Liver (tissue), 9 donors: ENCODE data around the gene B4GALNT3. TPM values are rescaled to one million over a fixed set of nuclear protein-coding genes. Genes with fewer than 3 reads are reported as not detected.

Experiments used
- DNase-seq: peaks from one replicate; pipeline ENCODE4 v3.0.0-alpha.2; 2017; ENCODE audit warnings: low spot score
- H3K27ac ChIP-seq, 2 donors: one replicate each; pipeline ENCODE4 v1.7.0; 2013; ENCODE audit warnings: inconsistent platforms in 2 of 2, low read length in 2 of 2, control low read depth in 1 of 2, low read depth in 1 of 2, mild to moderate bottlenecking in 1 of 2
- H3K27me3 ChIP-seq, 4 donors: one replicate each; pipeline versions ENCODE4 v1.6.1 to v1.7.0; 2013; ENCODE audit warnings: low read length in 3 of 4, inconsistent platforms in 1 of 4, mild to moderate bottlenecking in 1 of 4, moderate library complexity in 1 of 4; ENCODE audit not compliant: control insufficient read depth in 4 of 4, insufficient read depth in 4 of 4
- H3K36me3 ChIP-seq, 4 donors: one replicate each; pipeline versions ENCODE4 v1.6.1 to v1.7.0; 2013; ENCODE audit warnings: low read length in 3 of 4, mild to moderate bottlenecking in 3 of 4, low read depth in 1 of 4, moderate library complexity in 1 of 4; ENCODE audit not compliant: control insufficient read depth in 4 of 4, insufficient read depth in 3 of 4
- H3K4me1 ChIP-seq, 4 donors: one replicate each; pipeline versions ENCODE4 v1.6.1 to v1.7.0; 2013; ENCODE audit warnings: low read length in 3 of 4, mild to moderate bottlenecking in 3 of 4, moderate library complexity in 1 of 4; ENCODE audit not compliant: control insufficient read depth in 4 of 4, insufficient read depth in 4 of 4
- H3K4me3 ChIP-seq, 3 donors: one replicate each; pipeline versions ENCODE4 v1.6.1 to v1.7.0; 2013; ENCODE audit warnings: low read length in 3 of 3, control low read depth in 1 of 3, low read depth in 1 of 3, mild to moderate bottlenecking in 1 of 3
- H3K9ac ChIP-seq, 2 donors: one replicate each; pipeline ENCODE4 v1.7.0; 2013; ENCODE audit warnings: low read length in 2 of 2, mild to moderate bottlenecking in 2 of 2, moderate library complexity in 2 of 2, control low read depth in 1 of 2, low read depth in 1 of 2
- H3K9me3 ChIP-seq, 4 donors: one replicate each; pipeline versions ENCODE4 v1.6.1 to v1.7.0; 2013; ENCODE audit warnings: low read length in 3 of 4; ENCODE audit not compliant: control insufficient read depth in 4 of 4
- ATF3 ChIP-seq: IDR thresholded peaks from 2 replicates; pipeline ENCODE4 v1.6.1; 2016; ENCODE audit warnings: antibody characterized with exemption
- EGR1 ChIP-seq, 2 donors: IDR thresholded peaks; 2 replicates each; pipeline ENCODE4 v1.6.1; 2016 to 2018; ENCODE audit warnings: antibody characterized with exemption in 2 of 2, low read depth in 2 of 2
- FOXA1 ChIP-seq: IDR thresholded peaks from 2 replicates; pipeline ENCODE4 v1.6.1; 2016; ENCODE audit warnings: antibody characterized with exemption
- FOXA2 ChIP-seq: IDR thresholded peaks from 2 replicates; pipeline ENCODE4 v1.6.1; 2016; ENCODE audit warnings: antibody characterized with exemption
- GABPA ChIP-seq, 2 donors: IDR thresholded peaks in 1 of 2; conservative IDR thresholded peaks in 1 of 2; 2 replicates each; pipeline ENCODE4 v1.6.1; 2016; ENCODE audit warnings: antibody characterized with exemption in 2 of 2, mild to moderate bottlenecking in 1 of 2, moderate library complexity in 1 of 2
- HNF4A ChIP-seq, 2 donors: conservative IDR thresholded peaks; 2 replicates each; pipeline ENCODE4 v1.6.1; 2016; ENCODE audit warnings: antibody characterized with exemption in 2 of 2, mild to moderate bottlenecking in 2 of 2
- HNF4G ChIP-seq: IDR thresholded peaks from 2 replicates; pipeline ENCODE4 v1.6.1; 2016; ENCODE audit warnings: antibody characterized with exemption
- JUND ChIP-seq, 2 donors: IDR thresholded peaks; 2 replicates each; pipeline ENCODE4 v1.6.1; 2016; ENCODE audit warnings: antibody characterized with exemption in 2 of 2
- MAX ChIP-seq: IDR thresholded peaks from 2 replicates; pipeline ENCODE4 v1.6.1; 2016; ENCODE audit warnings: antibody characterized with exemption
- NR2F2 ChIP-seq: IDR thresholded peaks from 2 replicates; pipeline ENCODE4 v1.6.1; 2016; ENCODE audit warnings: antibody characterized with exemption
- RAD21 ChIP-seq, 2 donors: IDR thresholded peaks; 2 replicates each; pipeline ENCODE4 v1.6.1; 2016; ENCODE audit warnings: antibody characterized with exemption in 2 of 2, mild to moderate bottlenecking in 2 of 2
- REST ChIP-seq: IDR thresholded peaks from 2 replicates; pipeline ENCODE4 v1.6.1; 2016; ENCODE audit warnings: antibody characterized with exemption, mild to moderate bottlenecking
- RXRA ChIP-seq, 2 donors: IDR thresholded peaks; 2 replicates each; pipeline ENCODE4 v1.6.1; 2017 to 2018; ENCODE audit warnings: antibody characterized with exemption in 2 of 2, mild to moderate bottlenecking in 1 of 2
- SP1 ChIP-seq: IDR thresholded peaks from 2 replicates; pipeline ENCODE4 v1.6.1; 2018; ENCODE audit warnings: antibody characterized with exemption, mild to moderate bottlenecking
- TAF1 ChIP-seq: conservative IDR thresholded peaks from 2 replicates; pipeline ENCODE4 v1.6.1; 2016; ENCODE audit warnings: antibody characterized with exemption, mild to moderate bottlenecking
- YY1 ChIP-seq: IDR thresholded peaks from 2 replicates; pipeline ENCODE4 v1.6.1; 2016; ENCODE audit warnings: antibody characterized with exemption, mild to moderate bottlenecking
- ZBTB33 ChIP-seq: IDR thresholded peaks from 2 replicates; pipeline ENCODE4 v1.6.1; 2016; ENCODE audit warnings: antibody characterized with exemption
- WGBS: extraction: QIAGEN DNeasy Blood & Tissue Kit; methylation state at CpG from one replicate; pipeline ENCODE4 v1.1.7; 2013; 5-methylcytosine and 5-hydroxymethylcytosine counted together
- polyA plus RNA-seq, 2 donors: library from polyadenylated mRNA; stranded (reverse) in 1 of 2; unstranded in 1 of 2; fragments of 200-250 nt in 1 of 2; fragments of >200 nt in 1 of 2; fragmentation: Nextera tagmentation in 1 of 2; extraction: Ambion mirVana in 1 of 2; gene quantifications; one replicate each; pipeline versions ENCODE4 v1.2.1 to v1.2.3, GENCODE V29; 2013 to 2015
- total RNA-seq, 2 donors: library from RNA; depleted of rRNA; stranded (reverse); fragments of >200 nt; gene quantifications; one replicate each; pipeline ENCODE4 v1.2.3, GENCODE V29; 2014
- donor health status: healthy.
- donor health status: healthy.
- donor health status: healthy.
- donor health status: healthy.
- donor health status: healthy.

The B4GALNT3 gene
- total and polyA plus RNA-seq, 4 donors, result 0.09 to 0.25 (median 0.14) TPM; not detected in 1

GRCh38 chr12:460261-461230, 807 bp downstream of the B4GALNT3 start (continued):
- TF ChIP-seq REST (no peak), RXRA (IDR thresholded peaks at IDR 0.05) (no peak), ZBTB33 (no peak), TAF1 (no peak), HNF4A (conservative IDR thresholded peaks at IDR 0.05) (no peak), GABPA (IDR thresholded peaks at IDR 0.05 in 1 of 2, conservative IDR thresholded peaks at IDR 0.05 in 1 of 2) (no peak), RAD21 (IDR thresholded peaks at IDR 0.05) (no peak)

GRCh38 chr12:461425-461824, 1.7 kb downstream of the B4GALNT3 start:
- no peak overlapping the region for H3K4me3 ChIP-seq
- TF ChIP-seq NR2F2, result no peak
- no peak for TF ChIP-seq SP1
- TF ChIP-seq RAD21 (IDR thresholded peaks at IDR 0.05), result no peak
- TF ChIP-seq FOXA2, result no peak
- TF ChIP-seq HNF4G, result no peak
- TF ChIP-seq TAF1, result no peak
- TF ChIP-seq REST, result no peak
- TF ChIP-seq ZBTB33, result no peak
- no peak for TF ChIP-seq ATF3
- TF ChIP-seq MAX, result no peak
- TF ChIP-seq JUND (IDR thresholded peaks at IDR 0.05), result no peak
- no peak for TF ChIP-seq RXRA (IDR thresholded peaks at IDR 0.05)
- no peak for TF ChIP-seq FOXA1
- no peak for TF ChIP-seq HNF4A (conservative IDR thresholded peaks at IDR 0.05)
- TF ChIP-seq YY1, result no peak
- TF ChIP-seq EGR1 (IDR thresholded peaks at IDR 0.05; ENCODE audit: low read depth in 2 of 2), result no peak
- no peak for DNase-seq

More at GRCh38 chr12:461425-461824, 1.7 kb downstream of the B4GALNT3 start:
- Histone ChIP-seq H3K27ac (no peak overlapping the region), H3K27me3 (peaks cover 0 to 3% (median 0%) of the 10 kb centered on the region in 4 donors), H3K9me3 (no peaks in the 10 kb centered on the region), H3K4me1 (peaks cover 2 to 17% (median 5%) of the 10 kb centered on the region in 4 donors), H3K36me3 (no peaks in the 10 kb centered on the region), H3K9ac (no peak overlapping the region)
- WGBS, result 47% methylated on average over 13 of the region's 13 CpGs
